NCI-H748 treated with DMSO at 0.1 percent for 48 hours (cell line): ENCODE measurements around the gene CDYL2.
A peak's percentile ranks its signal among the peaks of the same experiment; 100 is the strongest.

Experiments
- DNase-seq: peaks from one replicate; lab custom pipeline; 2025; lab: John Stamatoyannopoulos, UW

Gene CDYL2

DNA sequence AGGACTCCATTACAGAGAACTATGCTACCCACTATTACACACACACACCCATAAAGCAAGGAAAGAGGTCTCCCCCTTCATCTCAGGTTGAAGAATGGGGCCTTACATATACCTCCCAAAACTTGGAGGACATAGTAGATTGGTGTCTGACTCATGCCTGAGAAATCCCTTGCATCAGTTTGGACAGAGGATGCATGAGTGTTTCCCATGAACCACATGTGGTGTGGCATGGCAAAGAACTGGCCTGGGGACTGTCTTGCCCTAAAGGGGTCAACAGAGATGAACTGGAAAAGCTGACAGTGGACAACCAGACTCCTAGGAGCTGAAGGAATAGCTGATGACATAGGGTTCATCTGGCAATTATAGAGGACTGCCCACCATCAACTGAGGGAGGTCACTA lies 209.6 kb downstream of the CDYL2 start:
- no peak for DNase-seq

DNA sequence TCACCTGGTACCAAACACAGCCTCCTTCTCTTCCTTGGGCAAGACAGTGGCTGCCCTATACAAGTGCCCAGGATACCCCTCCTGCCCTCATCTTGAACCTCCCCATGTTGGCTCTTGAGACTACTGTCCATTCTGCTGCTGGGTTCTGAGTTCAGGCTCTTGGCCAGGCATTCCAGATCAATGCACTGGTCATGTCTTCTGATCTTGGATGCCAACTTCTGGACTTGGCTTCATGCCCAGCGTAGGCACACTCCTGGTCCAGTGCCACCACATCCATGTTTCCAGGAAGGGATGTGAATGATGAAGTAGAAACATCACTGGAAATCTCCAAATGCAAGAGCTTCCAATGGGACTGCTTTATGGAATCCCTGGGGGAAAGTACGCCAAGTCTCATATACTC lies 212.1 kb downstream of the CDYL2 start:
- no peak for DNase-seq

DNA sequence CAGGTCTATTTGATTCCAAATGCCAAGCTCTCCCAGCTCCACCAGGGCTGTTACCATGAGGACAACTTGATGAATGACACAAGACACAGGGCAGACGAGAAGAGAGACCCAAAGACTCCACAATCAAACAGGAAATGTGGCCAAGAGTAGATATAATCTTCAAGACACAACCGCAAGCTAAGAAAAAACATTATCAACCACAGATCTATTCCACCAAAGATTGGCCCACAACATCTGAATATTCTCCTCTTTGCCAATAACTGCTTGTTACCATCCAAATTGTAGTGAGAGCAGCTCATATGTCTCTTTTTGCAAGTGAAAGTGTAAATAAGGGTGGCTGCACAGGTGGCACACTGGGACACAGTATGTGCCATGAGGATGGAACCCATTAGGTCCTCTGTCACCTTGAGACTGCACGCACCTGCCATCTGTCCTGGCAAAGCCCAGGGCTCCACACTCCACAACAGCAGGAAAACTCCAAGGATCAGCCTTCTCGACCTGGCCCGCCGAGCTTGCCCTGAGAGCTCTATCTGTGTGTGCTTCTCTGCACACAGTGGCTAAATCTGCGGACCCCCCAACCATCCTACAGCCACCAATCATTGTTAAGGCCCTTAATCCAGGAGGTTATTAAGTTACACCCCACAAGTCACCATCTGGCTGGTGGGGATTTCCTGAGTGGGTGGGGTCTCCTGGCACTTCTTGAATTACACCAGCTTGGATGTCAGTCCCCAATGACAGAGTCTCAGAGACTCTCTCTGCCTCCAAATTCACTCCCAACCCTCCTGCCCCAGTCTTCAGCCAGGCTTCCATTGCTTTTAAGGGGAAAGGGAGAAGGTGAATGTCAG lies 213.1 kb downstream of the CDYL2 start:
- no peak for DNase-seq

DNA sequence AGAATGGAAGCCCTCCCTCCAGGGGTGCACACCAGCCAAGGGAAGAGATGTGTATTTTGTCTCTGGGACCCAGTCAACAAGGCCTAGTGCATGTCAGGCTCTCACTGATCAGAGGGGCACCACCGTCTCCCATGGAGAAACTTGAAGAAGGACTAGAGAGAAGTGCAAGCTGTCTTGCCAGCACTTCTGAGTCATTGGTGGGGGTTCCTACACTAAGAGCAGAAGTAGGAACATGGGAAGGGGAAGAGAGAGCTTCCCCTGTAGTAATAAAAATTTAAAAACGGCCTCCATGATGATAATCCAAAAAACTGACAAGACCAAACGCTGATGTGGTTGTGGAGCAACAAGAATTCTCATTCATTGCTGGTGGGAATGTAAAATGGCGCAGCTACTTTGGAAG lies 217.3 kb downstream of the CDYL2 start:
- no peak for DNase-seq

DNA sequence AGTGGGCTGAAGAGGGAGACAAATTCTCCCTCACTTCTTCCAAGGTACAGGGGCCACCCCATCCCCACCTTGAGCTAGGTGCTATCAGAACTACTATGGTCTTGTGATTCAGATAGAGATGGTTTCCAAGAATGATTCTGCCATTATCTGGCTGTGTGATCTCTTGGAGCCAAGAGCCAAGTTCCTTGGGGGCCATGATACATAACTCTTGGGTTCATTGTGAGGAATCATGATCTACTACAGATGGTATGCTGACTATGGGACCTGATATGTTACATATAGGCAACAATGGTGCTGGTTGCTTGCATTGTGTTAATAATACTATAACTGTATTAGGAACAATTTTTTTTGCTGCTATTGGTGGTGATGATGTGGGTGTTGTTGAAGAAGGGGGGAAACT lies 217.9 kb downstream of the CDYL2 start:
- DNase-seq = no peak

DNA sequence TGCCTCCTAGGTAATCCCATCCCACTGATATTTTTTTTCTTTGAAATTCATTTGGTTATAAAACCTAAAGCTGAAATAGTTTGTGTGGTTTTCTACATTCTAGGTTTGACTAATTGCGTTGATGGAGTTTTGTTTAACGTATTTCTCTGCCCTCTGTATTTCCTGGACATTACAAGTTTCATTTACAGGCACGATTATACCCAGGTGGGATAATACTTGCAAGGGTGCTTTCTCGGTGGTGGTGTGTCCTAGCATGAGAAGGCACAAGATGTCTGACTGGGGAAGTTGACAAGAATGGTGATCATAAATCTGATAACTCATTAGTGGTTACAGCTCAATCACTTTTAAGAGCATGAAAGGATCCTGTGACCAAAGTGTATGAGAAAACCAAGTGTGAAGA lies 218.6 kb downstream of the CDYL2 start:
- no peak for DNase-seq

DNA sequence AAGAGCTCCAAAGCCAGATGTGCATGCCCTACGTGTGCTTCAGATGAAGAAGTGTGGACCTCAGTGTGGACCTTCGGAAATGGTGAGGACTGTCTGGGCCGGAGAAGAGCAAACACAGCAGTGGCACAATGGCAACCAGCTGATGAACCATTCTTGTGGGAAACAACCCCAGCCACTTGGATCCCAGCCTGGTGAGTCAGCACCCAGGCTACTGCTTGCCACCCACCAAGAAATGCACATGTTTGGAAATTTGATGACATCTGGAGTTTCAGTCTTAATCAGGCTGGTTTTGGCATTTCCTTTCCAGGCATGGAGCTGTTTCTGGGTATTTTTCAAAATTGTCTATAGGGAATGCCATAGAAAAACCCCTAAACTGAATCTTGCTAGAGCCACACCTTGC lies 220.9 kb downstream of the CDYL2 start:
- no peak for DNase-seq

DNA sequence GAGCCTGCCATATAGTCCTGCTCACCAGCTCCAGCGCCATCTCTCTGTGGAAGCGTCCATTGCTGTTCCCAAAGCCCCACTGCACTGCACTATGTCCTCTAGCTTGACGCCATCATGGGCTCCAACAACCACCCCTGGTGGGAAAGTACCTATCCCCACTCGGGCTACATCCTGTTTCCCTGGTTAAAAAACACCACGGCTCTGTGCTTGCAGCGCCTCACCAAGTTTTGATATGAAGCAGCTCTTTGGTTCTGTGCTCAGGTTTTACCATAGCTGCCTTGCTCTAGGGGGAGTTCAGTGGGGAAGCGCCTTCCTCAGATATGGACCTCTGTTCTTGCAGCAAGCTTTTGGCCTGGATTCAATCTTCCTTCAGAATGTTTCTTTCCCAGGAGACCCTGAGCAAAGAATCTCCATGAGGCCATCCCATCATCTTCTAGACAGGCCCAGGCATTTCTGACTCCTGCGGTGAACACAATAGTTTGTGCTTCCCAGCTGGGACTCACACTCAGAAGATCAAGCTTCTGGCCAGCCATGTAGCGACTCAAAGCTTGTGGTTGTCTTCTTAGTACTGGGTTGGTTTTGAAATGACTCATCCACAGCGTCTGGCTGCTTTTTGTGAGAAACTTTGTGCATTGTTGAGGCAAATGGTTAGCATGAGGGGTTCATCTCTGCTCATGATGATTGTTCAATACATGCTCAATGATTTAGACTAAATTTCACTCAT lies 224.1 kb downstream of the CDYL2 start:
- DNase-seq = no peak

DNA sequence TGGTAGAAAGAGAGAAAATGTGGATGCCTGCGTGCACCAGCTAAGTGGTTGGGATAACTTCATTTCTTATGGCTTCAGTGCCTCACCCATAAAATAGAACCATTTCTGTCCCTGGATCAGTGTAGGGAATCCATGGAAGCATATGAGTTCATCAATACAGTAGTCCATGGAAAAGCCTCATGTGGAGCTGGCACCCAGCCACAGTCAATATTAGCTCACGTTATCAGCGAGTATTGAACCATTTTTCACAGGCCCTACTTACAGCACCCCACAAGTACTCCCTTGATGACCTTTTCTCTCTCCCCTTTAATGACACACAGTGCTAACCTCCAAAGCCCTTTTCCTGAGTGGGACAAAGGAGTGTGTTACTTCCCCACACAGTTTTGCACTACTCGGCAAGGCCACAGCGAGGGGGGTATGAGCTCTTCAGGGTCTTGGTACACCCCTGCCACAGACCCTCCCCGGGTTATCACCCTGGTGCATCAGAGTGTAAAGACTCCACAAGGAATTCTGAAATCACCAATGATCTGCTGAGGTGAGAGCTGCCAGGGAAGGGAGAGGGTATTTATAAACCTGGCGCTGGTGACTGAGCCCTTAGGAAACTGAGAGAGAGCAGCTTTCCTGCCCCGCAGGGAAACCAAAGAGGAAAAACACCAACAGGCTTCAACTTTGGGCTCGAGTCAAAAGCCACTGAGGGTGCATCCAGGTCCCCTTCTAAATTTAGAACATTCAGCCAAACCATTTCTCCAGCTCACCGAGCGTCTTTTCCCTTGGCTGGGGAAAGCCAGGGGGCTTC lies 226.7 kb downstream of the CDYL2 start:
- peak; percentile 20 for DNase-seq

DNA sequence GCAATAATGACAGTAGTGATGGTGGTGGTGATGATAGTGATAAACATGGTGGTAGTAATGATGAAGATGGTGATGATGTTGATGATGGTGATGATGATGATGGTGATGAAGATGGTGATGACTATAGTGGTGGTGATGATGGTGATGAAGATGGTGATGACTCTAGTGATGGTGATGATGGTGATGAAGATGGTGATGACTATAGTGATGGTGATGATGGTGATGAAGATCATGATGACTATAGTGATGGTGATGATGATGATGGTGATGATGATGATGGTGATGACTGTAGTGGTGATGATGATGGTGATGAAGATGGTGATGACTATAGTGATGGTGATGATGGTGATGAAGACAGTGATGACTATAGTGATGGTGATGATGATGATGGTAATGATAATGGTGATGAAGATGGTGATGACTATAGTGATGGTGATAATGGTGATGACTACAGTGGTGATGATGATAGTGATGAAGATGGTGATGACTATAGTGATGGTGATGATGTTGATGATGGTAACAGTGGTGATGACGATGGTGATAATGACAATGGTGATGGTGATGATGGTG lies 228.0 kb downstream of the CDYL2 start:
- no peak for DNase-seq

DNA sequence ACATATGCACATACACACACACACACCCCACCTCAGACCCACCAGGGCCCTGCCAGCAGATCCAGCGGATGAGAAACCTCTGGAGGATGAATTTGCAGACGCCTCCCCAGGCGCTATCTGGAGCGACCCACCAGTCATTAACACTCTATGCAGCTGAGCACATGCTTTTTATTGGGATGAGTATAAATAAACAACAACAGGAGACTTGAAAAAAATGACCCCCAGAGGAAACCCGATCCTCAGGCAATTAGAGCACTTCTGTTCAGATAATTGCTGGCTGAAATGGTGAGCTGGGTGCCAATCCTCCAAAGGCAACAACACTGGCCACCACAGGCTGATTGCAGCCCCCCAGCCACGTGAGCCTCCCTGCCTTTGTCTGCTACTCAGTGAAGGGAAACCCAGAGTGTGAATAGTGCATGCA lies 230.7 kb downstream of the CDYL2 start:
- peak; percentile 57 for DNase-seq

DNA sequence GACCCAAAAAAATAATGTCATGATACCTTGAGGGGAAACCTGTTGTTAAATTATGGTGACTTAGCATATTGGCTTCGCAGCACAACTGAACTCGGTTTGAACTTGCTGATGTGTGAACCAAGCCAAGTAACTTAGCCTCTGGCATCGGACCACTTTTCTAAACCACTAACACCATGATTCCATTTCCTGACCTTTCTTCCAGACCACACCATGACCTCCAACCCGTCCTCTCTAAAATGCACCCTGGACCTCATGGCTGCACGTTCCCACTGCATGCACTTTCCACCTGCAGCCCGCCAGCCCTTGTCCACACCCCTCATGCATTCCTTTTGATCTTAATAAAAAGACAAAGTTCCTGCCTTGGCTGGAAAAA lies 234.3 kb downstream of the CDYL2 start:
- DNase-seq = no peak

DNA sequence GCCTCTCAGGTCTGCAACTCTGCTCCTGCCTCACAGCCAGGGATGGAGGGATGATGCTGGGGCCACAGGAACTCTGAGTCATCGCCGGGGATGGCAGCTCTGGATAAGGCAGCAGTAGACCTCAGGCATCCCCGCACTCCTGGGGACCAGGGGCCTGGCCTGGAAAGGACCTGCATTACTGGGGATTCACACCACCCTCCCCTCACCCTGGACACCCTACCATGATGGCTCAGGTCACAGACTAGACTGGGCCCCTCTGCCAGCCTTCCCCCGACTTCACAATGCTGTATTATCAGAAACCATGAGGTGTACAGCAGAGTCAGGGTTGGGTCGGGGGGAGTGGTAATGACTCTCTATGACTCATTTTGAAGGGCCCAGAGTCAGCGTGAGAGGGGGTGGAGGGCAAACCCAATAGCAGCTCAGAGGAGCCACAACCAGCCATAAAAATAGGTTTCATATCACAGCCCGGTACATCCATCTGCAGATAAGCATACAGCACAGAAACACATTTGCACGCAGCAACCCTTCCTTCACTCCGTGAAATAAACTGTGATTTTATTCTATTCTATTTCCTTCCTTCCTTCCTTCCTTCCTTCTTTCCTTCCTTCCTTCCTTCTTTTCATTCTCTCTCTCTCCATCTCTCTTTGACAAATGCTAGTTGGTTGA lies 234.8 kb downstream of the CDYL2 start:
- DNase-seq = no peak

DNA sequence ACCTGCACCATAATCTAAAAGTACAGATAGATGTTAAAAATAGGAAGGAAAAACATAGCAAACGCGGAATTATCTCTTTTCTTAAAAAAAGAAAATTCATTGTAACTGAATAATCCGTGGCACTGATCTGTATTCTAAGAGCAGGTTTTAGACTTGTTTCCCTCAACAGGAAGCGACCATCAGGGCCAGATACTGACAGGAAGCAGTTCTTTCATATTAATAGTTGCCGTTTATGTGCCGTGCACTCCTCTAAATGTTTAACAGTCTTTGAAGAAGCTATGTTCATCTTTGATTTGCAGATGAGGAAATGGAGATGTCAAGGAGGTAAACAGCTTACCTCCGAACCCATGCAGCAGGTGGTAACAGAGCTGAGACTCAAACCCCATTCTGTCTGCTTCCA lies 240.0 kb downstream of the CDYL2 start:
- DNase-seq = no peak

DNA sequence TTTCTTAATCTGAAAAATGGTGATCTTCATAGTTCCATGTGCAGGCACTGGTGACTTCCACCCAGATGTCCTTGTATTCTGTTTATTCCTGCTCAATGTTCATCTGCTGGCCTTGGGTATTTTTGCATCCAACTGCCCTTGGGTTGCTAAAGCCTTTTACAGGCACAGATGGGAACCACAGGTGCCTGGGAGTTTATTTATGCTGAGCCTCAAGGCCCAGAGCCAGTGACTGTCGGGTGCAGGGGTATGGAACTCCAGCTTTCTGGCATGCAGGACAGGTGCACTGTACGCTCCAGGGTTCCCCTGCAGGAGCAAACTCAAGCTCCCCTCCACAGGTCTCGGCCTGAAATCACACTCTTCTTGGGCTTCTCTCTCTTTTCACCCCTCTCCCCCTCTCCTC lies 241.3 kb downstream of the CDYL2 start:
- DNase-seq = no peak

DNA sequence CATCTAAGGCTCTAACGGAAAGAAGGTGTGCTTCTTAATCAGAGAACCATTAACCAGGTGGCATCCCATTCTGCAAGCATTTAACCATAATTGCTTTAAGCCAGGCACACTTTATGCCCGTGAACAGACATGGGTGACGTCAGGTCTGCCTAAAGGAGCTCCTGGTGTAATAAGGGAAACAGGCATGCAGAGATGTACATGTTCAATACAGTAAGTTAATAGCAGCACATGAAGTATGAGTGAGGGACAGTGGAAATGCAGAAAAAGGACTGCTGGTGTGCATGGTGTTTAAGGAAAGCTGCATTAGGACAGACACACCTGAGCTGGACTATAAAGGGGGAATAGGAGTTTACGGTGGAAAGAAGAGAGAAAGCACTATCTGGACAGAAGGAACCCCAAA lies 245.0 kb downstream of the CDYL2 start:
- no peak for DNase-seq

DNA sequence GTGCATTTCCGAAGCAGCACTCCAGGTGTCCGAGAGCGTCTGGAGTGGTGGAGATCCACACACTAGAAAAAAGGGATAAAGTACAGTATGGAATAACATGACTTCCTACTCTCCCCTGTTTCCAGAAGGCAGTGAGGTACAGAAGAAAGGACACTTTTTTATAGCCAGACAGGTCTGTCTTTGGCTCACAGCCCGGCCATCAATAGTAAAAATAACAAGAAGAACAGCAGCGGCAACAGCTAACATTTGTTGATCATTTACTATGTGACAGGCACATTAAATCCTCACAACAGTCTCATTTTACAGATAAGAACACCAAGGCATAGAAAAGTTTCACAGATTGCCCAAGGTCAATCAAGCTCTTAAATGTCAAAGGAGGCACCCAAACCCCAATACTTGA lies 247.4 kb downstream of the CDYL2 start:
- DNase-seq = no peak

DNA sequence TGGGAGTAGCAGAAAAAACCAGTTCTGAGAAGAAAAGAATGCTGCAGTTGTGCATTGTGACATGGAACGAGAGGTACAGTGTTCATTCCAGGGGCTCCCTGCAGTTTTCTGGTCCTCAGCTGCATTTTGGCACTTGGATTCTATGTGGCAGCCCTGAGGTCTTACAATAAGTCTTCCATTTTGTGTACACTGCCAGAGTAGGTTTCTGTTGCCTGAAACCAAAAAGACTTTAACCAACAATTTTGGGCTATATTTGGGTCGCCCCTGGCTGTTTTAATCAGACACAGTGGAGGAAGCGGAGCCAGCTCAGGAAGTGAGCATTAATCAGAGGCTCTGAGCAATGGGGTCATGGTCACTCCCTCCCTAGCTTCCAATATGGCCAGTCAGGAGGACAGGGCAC lies 247.9 kb downstream of the CDYL2 start:
- DNase-seq = no peak

DNA sequence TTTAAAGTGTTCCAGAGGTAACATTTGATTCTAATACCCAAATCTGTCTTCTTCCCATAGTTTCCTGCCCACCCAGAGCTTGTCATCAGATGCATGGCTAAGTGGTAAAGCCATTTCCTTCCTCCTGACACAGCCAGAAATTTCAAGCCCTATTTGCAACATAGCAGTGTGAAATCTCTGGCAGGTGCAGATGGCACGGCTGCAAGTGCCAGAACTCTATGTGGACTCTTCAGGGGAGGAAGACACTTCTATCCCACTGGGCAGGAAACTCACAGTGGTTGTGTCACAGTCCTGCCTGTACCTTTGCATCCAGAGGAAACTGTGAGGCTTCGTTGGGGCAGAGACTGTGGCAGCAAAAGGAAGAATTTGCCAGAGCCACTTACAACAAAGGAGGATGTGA lies 250.4 kb downstream of the CDYL2 start:
- no peak for DNase-seq

DNA sequence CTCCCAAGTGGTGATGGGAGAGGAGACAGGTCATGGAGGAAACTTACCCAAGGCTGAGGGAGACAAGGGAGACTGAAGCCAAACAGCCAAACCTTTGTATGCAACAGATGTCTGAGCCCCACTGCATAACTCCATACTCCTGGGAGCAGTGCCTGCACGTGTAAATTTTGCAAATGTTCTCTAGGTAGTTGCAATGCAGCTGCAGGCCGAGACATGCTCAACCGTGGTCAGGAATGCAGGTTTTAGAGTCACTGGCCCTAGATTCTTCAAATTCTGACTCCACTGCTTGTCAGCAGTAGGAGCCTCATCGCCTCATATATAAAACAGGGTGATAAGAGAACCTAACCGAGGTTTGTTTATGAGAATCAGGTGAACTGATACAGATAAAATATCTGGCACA lies 252.1 kb downstream of the CDYL2 start:
- DNase-seq = no peak
